MM.1S (cell line): Measurements from ENCODE around the gene MAPKAPK3.

Experiments
- EZH2 ChIP-seq: fragments of 300-600 bp; sonication (generic); optimal IDR thresholded peaks from 2 replicates; pipeline ENCODE3; 2017; ENCODE audit warnings: low read depth, mild to moderate bottlenecking, antibody characterized with exemption, low read length, mixed read lengths
- EZH2phosphoT487 ChIP-seq: fragments of 300-600 bp; sonication (generic); IDR thresholded peaks from 2 replicates; pipeline ENCODE4 v1.6.1; 2018; ENCODE audit warnings: antibody characterized with exemption, low read length
- TF ChIP-seq, protein P1 (sequence below): fragments of 300-600 bp; sonication (generic); IDR thresholded peaks from 2 replicates; pipeline ENCODE4 v1.5.1; 2016; ENCODE audit warnings: antibody characterized with exemption, low read length, mixed read lengths

DNA sequence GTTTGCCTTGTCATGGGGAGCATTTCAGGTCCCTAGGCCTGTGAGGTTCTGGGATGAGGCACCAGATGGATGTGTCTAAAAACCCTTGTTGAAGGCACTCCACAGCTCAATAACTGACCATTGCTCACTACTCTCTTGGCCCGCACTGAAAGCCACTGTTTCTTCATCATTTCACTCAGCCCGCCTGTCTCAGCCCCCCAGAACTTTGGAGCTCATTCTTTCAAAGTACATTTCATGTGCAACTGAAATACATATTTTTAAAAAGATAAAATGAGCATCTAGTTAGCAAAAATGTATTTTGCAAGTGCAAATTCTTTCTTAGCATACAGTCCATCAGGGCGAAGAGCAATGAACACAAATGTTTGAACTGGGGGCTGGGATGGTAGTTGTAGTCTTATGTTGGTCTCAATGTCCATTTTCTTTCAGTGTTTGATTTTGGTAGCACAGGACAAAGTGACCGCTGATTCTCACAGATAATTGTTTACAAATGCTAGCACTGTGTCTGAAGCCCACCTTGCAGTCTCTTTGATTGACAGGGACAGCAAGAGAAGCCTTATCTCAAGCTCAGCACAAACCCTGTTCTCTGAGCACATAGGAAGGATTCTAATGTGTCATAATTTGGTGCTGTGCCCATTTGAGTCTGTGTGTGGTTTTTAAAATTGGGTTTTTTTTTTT, 28.1 kb upstream of the MAPKAPK3 start:
- no peak for TF ChIP-seq EZH2
- TF ChIP-seq, protein P1, sequence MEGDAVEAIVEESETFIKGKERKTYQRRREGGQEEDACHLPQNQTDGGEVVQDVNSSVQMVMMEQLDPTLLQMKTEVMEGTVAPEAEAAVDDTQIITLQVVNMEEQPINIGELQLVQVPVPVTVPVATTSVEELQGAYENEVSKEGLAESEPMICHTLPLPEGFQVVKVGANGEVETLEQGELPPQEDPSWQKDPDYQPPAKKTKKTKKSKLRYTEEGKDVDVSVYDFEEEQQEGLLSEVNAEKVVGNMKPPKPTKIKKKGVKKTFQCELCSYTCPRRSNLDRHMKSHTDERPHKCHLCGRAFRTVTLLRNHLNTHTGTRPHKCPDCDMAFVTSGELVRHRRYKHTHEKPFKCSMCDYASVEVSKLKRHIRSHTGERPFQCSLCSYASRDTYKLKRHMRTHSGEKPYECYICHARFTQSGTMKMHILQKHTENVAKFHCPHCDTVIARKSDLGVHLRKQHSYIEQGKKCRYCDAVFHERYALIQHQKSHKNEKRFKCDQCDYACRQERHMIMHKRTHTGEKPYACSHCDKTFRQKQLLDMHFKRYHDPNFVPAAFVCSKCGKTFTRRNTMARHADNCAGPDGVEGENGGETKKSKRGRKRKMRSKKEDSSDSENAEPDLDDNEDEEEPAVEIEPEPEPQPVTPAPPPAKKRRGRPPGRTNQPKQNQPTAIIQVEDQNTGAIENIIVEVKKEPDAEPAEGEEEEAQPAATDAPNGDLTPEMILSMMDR, result no peak
- TF ChIP-seq EZH2phosphoT487, result no peak
